Liver (tissue), 9 donors: Measurements from ENCODE around the gene SPAG16. TPM values are rescaled to one million over a fixed set of nuclear protein-coding genes. Genes with fewer than 3 reads are reported as not detected.

Experiments
- DNase-seq: peaks from one replicate; pipeline ENCODE4 v3.0.0-alpha.2; 2017; ENCODE audit warnings: low spot score
- H3K27ac ChIP-seq, 2 donors: one replicate each; pipeline ENCODE4 v1.7.0; 2013; ENCODE audit warnings: inconsistent platforms in 2 of 2, low read length in 2 of 2, control low read depth in 1 of 2, low read depth in 1 of 2, mild to moderate bottlenecking in 1 of 2
- H3K27me3 ChIP-seq, 4 donors: one replicate each; pipeline versions ENCODE4 v1.6.1 to v1.7.0; 2013; ENCODE audit warnings: low read length in 3 of 4, inconsistent platforms in 1 of 4, mild to moderate bottlenecking in 1 of 4, moderate library complexity in 1 of 4; ENCODE audit not compliant: control insufficient read depth in 4 of 4, insufficient read depth in 4 of 4
- H3K36me3 ChIP-seq, 4 donors: one replicate each; pipeline versions ENCODE4 v1.6.1 to v1.7.0; 2013; ENCODE audit warnings: low read length in 3 of 4, mild to moderate bottlenecking in 3 of 4, low read depth in 1 of 4, moderate library complexity in 1 of 4; ENCODE audit not compliant: control insufficient read depth in 4 of 4, insufficient read depth in 3 of 4
- H3K4me1 ChIP-seq, 4 donors: one replicate each; pipeline versions ENCODE4 v1.6.1 to v1.7.0; 2013; ENCODE audit warnings: low read length in 3 of 4, mild to moderate bottlenecking in 3 of 4, moderate library complexity in 1 of 4; ENCODE audit not compliant: control insufficient read depth in 4 of 4, insufficient read depth in 4 of 4
- H3K4me3 ChIP-seq, 3 donors: one replicate each; pipeline versions ENCODE4 v1.6.1 to v1.7.0; 2013; ENCODE audit warnings: low read length in 3 of 3, control low read depth in 1 of 3, low read depth in 1 of 3, mild to moderate bottlenecking in 1 of 3
- H3K9ac ChIP-seq, 2 donors: one replicate each; pipeline ENCODE4 v1.7.0; 2013; ENCODE audit warnings: low read length in 2 of 2, mild to moderate bottlenecking in 2 of 2, moderate library complexity in 2 of 2, control low read depth in 1 of 2, low read depth in 1 of 2
- H3K9me3 ChIP-seq, 4 donors: one replicate each; pipeline versions ENCODE4 v1.6.1 to v1.7.0; 2013; ENCODE audit warnings: low read length in 3 of 4; ENCODE audit not compliant: control insufficient read depth in 4 of 4
- EGR1 ChIP-seq, 2 donors: IDR thresholded peaks; 2 replicates each; pipeline ENCODE4 v1.6.1; 2016 to 2018; ENCODE audit warnings: antibody characterized with exemption in 2 of 2, low read depth in 2 of 2
- FOXA2 ChIP-seq: IDR thresholded peaks from 2 replicates; pipeline ENCODE4 v1.6.1; 2016; ENCODE audit warnings: antibody characterized with exemption
- GABPA ChIP-seq, 2 donors: IDR thresholded peaks in 1 of 2; conservative IDR thresholded peaks in 1 of 2; 2 replicates each; pipeline ENCODE4 v1.6.1; 2016; ENCODE audit warnings: antibody characterized with exemption in 2 of 2, mild to moderate bottlenecking in 1 of 2, moderate library complexity in 1 of 2
- HNF4A ChIP-seq, 2 donors: conservative IDR thresholded peaks; 2 replicates each; pipeline ENCODE4 v1.6.1; 2016; ENCODE audit warnings: antibody characterized with exemption in 2 of 2, mild to moderate bottlenecking in 2 of 2
- HNF4G ChIP-seq: IDR thresholded peaks from 2 replicates; pipeline ENCODE4 v1.6.1; 2016; ENCODE audit warnings: antibody characterized with exemption
- JUND ChIP-seq, 2 donors: IDR thresholded peaks; 2 replicates each; pipeline ENCODE4 v1.6.1; 2016; ENCODE audit warnings: antibody characterized with exemption in 2 of 2
- NR2F2 ChIP-seq: IDR thresholded peaks from 2 replicates; pipeline ENCODE4 v1.6.1; 2016; ENCODE audit warnings: antibody characterized with exemption
- REST ChIP-seq: IDR thresholded peaks from 2 replicates; pipeline ENCODE4 v1.6.1; 2016; ENCODE audit warnings: antibody characterized with exemption, mild to moderate bottlenecking
- SP1 ChIP-seq: IDR thresholded peaks from 2 replicates; pipeline ENCODE4 v1.6.1; 2018; ENCODE audit warnings: antibody characterized with exemption, mild to moderate bottlenecking
- TAF1 ChIP-seq: conservative IDR thresholded peaks from 2 replicates; pipeline ENCODE4 v1.6.1; 2016; ENCODE audit warnings: antibody characterized with exemption, mild to moderate bottlenecking
- YY1 ChIP-seq: IDR thresholded peaks from 2 replicates; pipeline ENCODE4 v1.6.1; 2016; ENCODE audit warnings: antibody characterized with exemption, mild to moderate bottlenecking
- ZBTB33 ChIP-seq: IDR thresholded peaks from 2 replicates; pipeline ENCODE4 v1.6.1; 2016; ENCODE audit warnings: antibody characterized with exemption
- WGBS: extraction: QIAGEN DNeasy Blood & Tissue Kit; methylation state at CpG from one replicate; pipeline ENCODE4 v1.1.7; 2013; 5-methylcytosine and 5-hydroxymethylcytosine counted together
- polyA plus RNA-seq, 2 donors: library from polyadenylated mRNA; stranded (reverse) in 1 of 2; unstranded in 1 of 2; fragments of 200-250 nt in 1 of 2; fragments of >200 nt in 1 of 2; fragmentation: Nextera tagmentation in 1 of 2; extraction: Ambion mirVana in 1 of 2; gene quantifications; one replicate each; pipeline versions ENCODE4 v1.2.1 to v1.2.3, GENCODE V29; 2013 to 2015
- total RNA-seq, 2 donors: library from RNA; depleted of rRNA; stranded (reverse); fragments of >200 nt; gene quantifications; one replicate each; pipeline ENCODE4 v1.2.3, GENCODE V29; 2014
- TF ChIP-seq, protein P1 (sequence below): IDR thresholded peaks from 2 replicates; pipeline ENCODE4 v1.6.1; 2016; ENCODE audit warnings: antibody characterized with exemption
- TF ChIP-seq, protein P2 (sequence below): fragments of 150-350 bp; IDR thresholded peaks from 2 replicates; pipeline ENCODE4 v1.5.1; 2017; ENCODE audit warnings: improper control_type of control experiment, low read depth, low read length; ENCODE audit not compliant: missing input control
- donor health status: healthy.
- donor health status: healthy.
- donor health status: healthy.
- donor health status: healthy.
- donor health status: healthy.

Gene SPAG16
- total and polyA plus RNA-seq, 4 donors, result 6.4 to 12.7 (median 11.4) TPM

GRCh38 chr2:214217136-214217535 lies 932.9 kb downstream of the SPAG16 start:
- WGBS, result 69% methylated on average over 2 of the region's 2 CpGs
- no peak for TF ChIP-seq ZBTB33
- no peak for TF ChIP-seq GABPA (IDR thresholded peaks at IDR 0.05 in 1 of 2, conservative IDR thresholded peaks at IDR 0.05 in 1 of 2)
- no peak for TF ChIP-seq YY1
- no peak for TF ChIP-seq NR2F2
- no peak for TF ChIP-seq FOXA2
- no peak for TF ChIP-seq SP1
- TF ChIP-seq, protein P1, sequence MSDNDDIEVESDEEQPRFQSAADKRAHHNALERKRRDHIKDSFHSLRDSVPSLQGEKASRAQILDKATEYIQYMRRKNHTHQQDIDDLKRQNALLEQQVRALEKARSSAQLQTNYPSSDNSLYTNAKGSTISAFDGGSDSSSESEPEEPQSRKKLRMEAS, result no peak
- no peak for TF ChIP-seq JUND (IDR thresholded peaks at IDR 0.05)
- TF ChIP-seq HNF4G, result no peak
- TF ChIP-seq EGR1 (IDR thresholded peaks at IDR 0.05; ENCODE audit: low read depth in 2 of 2), result no peak
- TF ChIP-seq HNF4A (conservative IDR thresholded peaks at IDR 0.05), result no peak
- TF ChIP-seq TAF1, result no peak
- no peak for TF ChIP-seq REST
- no peak overlapping the region for H3K4me3 ChIP-seq
- DNase-seq, result no peak
- H3K4me1 ChIP-seq, result no peaks in the 10 kb centered on the region
- no peak overlapping the region for H3K27ac ChIP-seq
- H3K9ac ChIP-seq, result no peak overlapping the region
- H3K36me3 ChIP-seq, result no peaks in the 10 kb centered on the region
- H3K9me3 ChIP-seq, result no peaks in the 10 kb centered on the region
- no peaks in the 10 kb centered on the region for H3K27me3 ChIP-seq

DNA sequence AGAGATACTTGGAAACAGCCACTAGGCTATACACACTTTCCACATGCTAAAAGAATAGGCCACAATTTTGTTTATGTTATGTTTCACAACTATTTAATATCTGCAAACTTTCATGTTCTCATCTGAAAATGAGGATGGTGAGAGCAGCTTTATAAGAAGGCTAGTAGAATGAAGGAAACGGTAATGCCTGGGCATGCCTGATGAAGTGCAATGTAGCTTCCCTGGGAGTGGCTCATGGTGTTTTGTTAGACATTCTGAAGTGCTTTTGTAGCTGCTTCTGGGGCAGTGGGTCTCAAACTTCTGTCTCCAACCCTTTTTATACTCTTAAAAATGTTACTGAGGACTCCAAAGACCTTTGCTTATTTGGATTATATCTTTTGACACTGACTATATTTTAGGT lies 933.3 kb downstream of the SPAG16 start:
- Histone ChIP-seq H3K9ac (no peak overlapping the region), H3K9me3 (no peaks in the 10 kb centered on the region), H3K27ac (no peak overlapping the region), H3K36me3 (no peaks in the 10 kb centered on the region), H3K4me1 (no peaks in the 10 kb centered on the region), H3K4me3 (no peak overlapping the region), H3K27me3 (no peaks in the 10 kb centered on the region)
- 76% methylated on average over 1 of the region's 1 CpG for WGBS
- DNase-seq, result no peak
- TF ChIP-seq HNF4G (no peak), HNF4A (conservative IDR thresholded peaks at IDR 0.05) (no peak), EGR1 (IDR thresholded peaks at IDR 0.05; ENCODE audit: low read depth in 2 of 2) (no peak), NR2F2 (no peak), ZBTB33 (no peak)
- TF ChIP-seq, protein P1, result no peak
- TF ChIP-seq, protein P2, sequence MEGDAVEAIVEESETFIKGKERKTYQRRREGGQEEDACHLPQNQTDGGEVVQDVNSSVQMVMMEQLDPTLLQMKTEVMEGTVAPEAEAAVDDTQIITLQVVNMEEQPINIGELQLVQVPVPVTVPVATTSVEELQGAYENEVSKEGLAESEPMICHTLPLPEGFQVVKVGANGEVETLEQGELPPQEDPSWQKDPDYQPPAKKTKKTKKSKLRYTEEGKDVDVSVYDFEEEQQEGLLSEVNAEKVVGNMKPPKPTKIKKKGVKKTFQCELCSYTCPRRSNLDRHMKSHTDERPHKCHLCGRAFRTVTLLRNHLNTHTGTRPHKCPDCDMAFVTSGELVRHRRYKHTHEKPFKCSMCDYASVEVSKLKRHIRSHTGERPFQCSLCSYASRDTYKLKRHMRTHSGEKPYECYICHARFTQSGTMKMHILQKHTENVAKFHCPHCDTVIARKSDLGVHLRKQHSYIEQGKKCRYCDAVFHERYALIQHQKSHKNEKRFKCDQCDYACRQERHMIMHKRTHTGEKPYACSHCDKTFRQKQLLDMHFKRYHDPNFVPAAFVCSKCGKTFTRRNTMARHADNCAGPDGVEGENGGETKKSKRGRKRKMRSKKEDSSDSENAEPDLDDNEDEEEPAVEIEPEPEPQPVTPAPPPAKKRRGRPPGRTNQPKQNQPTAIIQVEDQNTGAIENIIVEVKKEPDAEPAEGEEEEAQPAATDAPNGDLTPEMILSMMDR, result no peak
